ENCODE results near the gene DTWD2.

The DTWD2 gene

DNA sequence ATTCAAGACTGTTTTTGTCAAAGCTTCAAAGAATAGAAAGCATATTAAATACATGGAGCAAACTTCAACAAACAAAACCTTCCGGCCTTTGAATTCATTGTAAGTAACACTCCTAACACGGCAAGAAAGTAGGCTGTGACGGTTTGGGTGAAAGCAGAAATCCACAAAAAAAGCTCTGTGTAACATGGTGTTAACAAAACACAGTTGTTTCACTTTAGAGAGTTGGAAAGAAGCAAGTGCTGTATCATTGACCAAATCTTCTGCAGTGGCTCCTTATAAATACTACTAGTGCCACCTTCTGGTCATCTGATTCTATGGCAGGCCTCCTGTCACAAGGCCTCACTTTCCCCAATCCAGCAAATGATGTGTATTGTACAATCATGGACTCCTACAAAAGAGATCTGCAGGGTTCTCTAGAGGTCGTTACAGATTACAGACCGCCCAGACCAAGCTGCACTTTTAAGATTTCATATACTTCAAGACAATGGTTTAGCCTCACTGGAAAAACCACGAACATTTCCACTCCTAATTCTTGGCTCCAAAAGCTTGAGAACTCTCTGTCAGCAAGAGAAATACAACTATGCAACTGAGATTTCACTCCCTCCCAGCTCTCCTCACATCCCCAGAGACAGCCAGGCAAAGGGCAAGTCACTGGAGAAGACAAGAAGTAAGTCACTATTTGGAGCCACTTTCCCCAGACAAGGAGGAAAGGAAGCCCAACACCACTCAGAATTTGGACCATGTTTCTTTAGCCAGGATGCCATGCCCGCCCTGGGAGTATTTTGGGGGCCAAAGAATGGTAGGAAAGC lies 196.2 kb downstream of the DTWD2 start:
- peak overlapping the region; percentile 36 to 42 for H3K4me3 ChIP-seq (ENCODE audit: low read length in 2 of 2)
- H3K4me1 ChIP-seq (ENCODE audit: control insufficient read depth, insufficient read depth, low read length): peaks cover 15% of the 10 kb centered on the region
- no peaks in the 10 kb centered on the region for H3K9me3 ChIP-seq (ENCODE audit: control insufficient read depth in 2 of 2, low read length in 2 of 2)
- no peaks in the 10 kb centered on the region for H3K36me3 ChIP-seq (ENCODE audit: control insufficient read depth in 2 of 2, insufficient read depth in 2 of 2, low read length in 2 of 2)
- H3K27ac ChIP-seq (ENCODE audit: low read length): peak overlapping the region; percentile 60
- H3K27me3 ChIP-seq (ENCODE audit: control insufficient read depth in 1 of 2, insufficient read depth in 2 of 2, low read length in 2 of 2): no peaks in the 10 kb centered on the region
- peak overlapping the region; percentile 10 to 36 for H3K9ac ChIP-seq (ENCODE audit: low read length in 2 of 2)

DNA sequence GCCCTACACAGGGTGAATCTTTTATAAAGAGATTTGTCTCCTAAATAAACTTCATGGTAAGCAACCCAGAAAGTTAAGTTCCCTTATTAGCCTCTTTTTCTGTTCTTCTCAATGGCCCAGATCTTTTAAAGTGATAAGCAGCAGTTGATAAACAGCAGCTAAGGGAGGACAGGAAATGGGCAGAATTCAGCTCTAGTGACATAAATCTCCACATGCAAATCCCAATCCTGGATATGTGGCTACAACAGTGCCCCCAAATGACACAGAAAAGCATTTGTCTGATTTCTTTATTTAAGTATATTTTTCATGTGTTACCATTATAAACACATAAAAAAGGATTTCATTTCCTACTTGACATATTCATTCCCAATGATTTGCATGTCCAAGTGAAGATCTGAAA lies 199.0 kb downstream of the DTWD2 start:
- no peak overlapping the region for H3K27ac ChIP-seq (ENCODE audit: low read length)
- no peaks in the 10 kb centered on the region for H3K27me3 ChIP-seq (ENCODE audit: control insufficient read depth in 1 of 2, insufficient read depth in 2 of 2, low read length in 2 of 2)
- H3K36me3 ChIP-seq (ENCODE audit: control insufficient read depth in 2 of 2, insufficient read depth in 2 of 2, low read length in 2 of 2): no peaks in the 10 kb centered on the region
- no peak overlapping the region for H3K4me3 ChIP-seq (ENCODE audit: low read length in 2 of 2)
- H3K9ac ChIP-seq (ENCODE audit: low read length in 2 of 2): no peak overlapping the region
- H3K4me1 ChIP-seq (ENCODE audit: control insufficient read depth, insufficient read depth, low read length): peaks cover 11% of the 10 kb centered on the region
- H3K9me3 ChIP-seq (ENCODE audit: control insufficient read depth in 2 of 2, low read length in 2 of 2): no peaks in the 10 kb centered on the region

GRCh38 chr5:118788351-118788750 lies 200.0 kb downstream of the DTWD2 start:
- no peak overlapping the region for H3K4me3 ChIP-seq (ENCODE audit: low read length in 2 of 2)
- no peaks in the 10 kb centered on the region for H3K36me3 ChIP-seq (ENCODE audit: control insufficient read depth in 2 of 2, insufficient read depth in 2 of 2, low read length in 2 of 2)
- no peaks in the 10 kb centered on the region for H3K27me3 ChIP-seq (ENCODE audit: control insufficient read depth in 1 of 2, insufficient read depth in 2 of 2, low read length in 2 of 2)
- no peaks in the 10 kb centered on the region for H3K9me3 ChIP-seq (ENCODE audit: control insufficient read depth in 2 of 2, low read length in 2 of 2)
- peaks cover 11% of the 10 kb centered on the region for H3K4me1 ChIP-seq (ENCODE audit: control insufficient read depth, insufficient read depth, low read length)
- no peak overlapping the region for H3K27ac ChIP-seq (ENCODE audit: low read length)
- no peak overlapping the region for H3K9ac ChIP-seq (ENCODE audit: low read length in 2 of 2)

Data from stomach smooth muscle (tissue), 2 donors.